ENCODE data around the gene EPN1. TPM values are rescaled to one million over a fixed set of nuclear protein-coding genes. Genes with fewer than 3 reads are reported as not detected.

Gene EPN1
- total and polyA plus RNA-seq, 2 of the 13 experiments (the other 11 are each of a cell fraction or from before 2014, with no cell fraction given): 28.9 to 31.7 TPM

GRCh38 chr19:55654868-55655647, 20.0 kb upstream of the EPN1 start, which contains the start of gene U2AF2 (continued):
- TF ChIP-seq REST (IDR thresholded peaks at IDR 0.05; ENCODE audit: borderline replicate concordance in 1 of 2, low read depth in 1 of 2, low read length in 2 of 2) (peak in 1 of 2 experiments; percentile 19; a peak in 1 of 4 replicates), ZNF224 (CRISPR knock-in tag; IDR thresholded peaks at IDR 0.05) (no peak), ZNF431 (CRISPR knock-in tag; IDR thresholded peaks at IDR 0.05; ENCODE audit: borderline replicate concordance, low read depth) (peak; percentile 45; the same call in 1 of the 2 replicates), SP1 (IDR thresholded peaks at IDR 0.05) (no peak), SP1 (CRISPR knock-in tag; IDR thresholded peaks at IDR 0.05) (no peak; the same call in 1 of the 2 replicates), IRF9 (CRISPR knock-in tag; IDR thresholded peaks at IDR 0.05; ENCODE audit: borderline replicate concordance) (peak; percentile 76), HOXD1 (CRISPR knock-in tag; IDR thresholded peaks at IDR 0.05) (no peak), CENPX (CRISPR knock-in tag; IDR thresholded peaks at IDR 0.05) (no peak), ZNF792 (CRISPR knock-in tag; IDR thresholded peaks at IDR 0.05) (peak; percentile 17; the same call in 1 of the 2 replicates), ZNF251 (CRISPR knock-in tag; IDR thresholded peaks at IDR 0.05) (no peak), ETV5 (CRISPR knock-in tag; IDR thresholded peaks at IDR 0.05; ENCODE audit: borderline replicate concordance) (no peak; the same call in 1 of the 2 replicates), PAWR (CRISPR knock-in tag; IDR thresholded peaks at IDR 0.05; ENCODE audit: borderline replicate concordance) (no peak), MED8 (CRISPR knock-in tag; IDR thresholded peaks at IDR 0.05; ENCODE audit: insufficient replicate concordance) (peak; percentile 21), ZNF230 (CRISPR knock-in tag; IDR thresholded peaks at IDR 0.05) (no peak), MAFK (conservative IDR thresholded peaks at IDR 0.05 in 1 of 2, IDR thresholded peaks at IDR 0.05 in 1 of 2; ENCODE audit: low read length in 2 of 2) (no peak), CREB1 (IDR thresholded peaks at IDR 0.05) (no peak), CREB1 (CRISPR knock-in tag; IDR thresholded peaks at IDR 0.05) (no peak), ARNT (IDR thresholded peaks at IDR 0.05) (no peak), RARA (CRISPR knock-in tag; IDR thresholded peaks at IDR 0.05) (no peak), ZNF414 (CRISPR knock-in tag; IDR thresholded peaks at IDR 0.05) (0 out of 2 replicates have a peak, but pooled peaks have one; percentile 4), SNAPC2 (CRISPR knock-in tag; IDR thresholded peaks at IDR 0.05) (no peak), RAD21 (CRISPR knock-in tag; IDR thresholded peaks at IDR 0.05) (peak; percentile 37; the same call in 1 of the 2 replicates), NR2F1 (CRISPR knock-in tag; IDR thresholded peaks at IDR 0.05) (no peak), HCFC1 (IDR thresholded peaks at IDR 0.05; ENCODE audit: low read depth, low read length) (peak; percentile 6; the same call in 1 of the 2 replicates)
